Erythroblast (primary cell): ENCODE results near the gene RSL24D1.

Source experiments
- GATA1 ChIP-seq: IDR thresholded peaks from 2 replicates; pipeline ENCODE4 v1.6.1; 2011; ENCODE audit warnings: low read depth, mild to moderate bottlenecking, control low read depth, low read length, moderate library complexity
- POLR2A ChIP-seq: IDR thresholded peaks from 2 replicates; pipeline ENCODE4 v1.6.1; 2011; ENCODE audit warnings: mild to moderate bottlenecking, low read length

- TF ChIP-seq POLR2A (no peak), GATA1 (no peak)
Observed at GRCh38 chr15:55234800-55235104, 38.0 kb upstream of the RSL24D1 start.
